Fibroblast of the aortic adventitia (primary cell): Measurements from ENCODE around the gene P3R3URF. TPM values are rescaled to one million over a fixed set of nuclear protein-coding genes. Genes with fewer than 3 reads are reported as not detected.

Experiments
- DNase-seq: peaks from one replicate; pipeline ENCODE4 v3.0.0-alpha.2; 2010; ENCODE audit warnings: low read depth
- H3K4me3 ChIP-seq: 2 replicates; pipeline ENCODE4 v1.5.1; 2011; ENCODE audit warnings: low read depth, mild to moderate bottlenecking, control low read depth, low read length, moderate library complexity
- total RNA-seq: library from RNA; depleted of rRNA; stranded (reverse); fragments of >200 nt; gene quantifications from 2 replicates; pipeline ENCODE4 v1.2.3, GENCODE V29; 2012; ENCODE audit warnings: low replicate concordance
- TF ChIP-seq, protein P1 (sequence below): IDR thresholded peaks from 2 replicates; pipeline ENCODE4 v1.5.1; 2011; ENCODE audit warnings: mild to moderate bottlenecking, low read length, control low read depth, inconsistent platforms; ENCODE audit not compliant: insufficient read depth

The P3R3URF gene
- total RNA-seq, 1 donor: not detected

DNA sequence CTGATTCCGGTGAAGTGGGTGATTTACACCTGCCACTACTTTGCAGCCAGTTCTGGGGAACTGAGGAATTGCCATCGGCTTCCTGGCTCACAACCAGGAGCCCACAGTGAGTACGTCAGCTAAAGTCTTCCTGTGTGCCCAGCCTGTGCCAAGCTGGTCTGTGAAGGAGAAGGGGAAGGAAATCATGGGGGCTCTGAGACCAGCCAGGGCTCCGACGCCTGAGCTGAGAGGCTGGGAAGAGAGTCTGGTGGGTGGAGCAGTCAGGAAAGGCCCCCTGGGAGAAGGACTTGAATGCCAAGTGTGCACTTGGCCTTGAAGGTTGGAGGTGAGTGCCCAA is 28.1 kb upstream of the P3R3URF start:
- peak overlapping the region; percentile 87 for H3K4me3 ChIP-seq
- TF ChIP-seq, protein P1, sequence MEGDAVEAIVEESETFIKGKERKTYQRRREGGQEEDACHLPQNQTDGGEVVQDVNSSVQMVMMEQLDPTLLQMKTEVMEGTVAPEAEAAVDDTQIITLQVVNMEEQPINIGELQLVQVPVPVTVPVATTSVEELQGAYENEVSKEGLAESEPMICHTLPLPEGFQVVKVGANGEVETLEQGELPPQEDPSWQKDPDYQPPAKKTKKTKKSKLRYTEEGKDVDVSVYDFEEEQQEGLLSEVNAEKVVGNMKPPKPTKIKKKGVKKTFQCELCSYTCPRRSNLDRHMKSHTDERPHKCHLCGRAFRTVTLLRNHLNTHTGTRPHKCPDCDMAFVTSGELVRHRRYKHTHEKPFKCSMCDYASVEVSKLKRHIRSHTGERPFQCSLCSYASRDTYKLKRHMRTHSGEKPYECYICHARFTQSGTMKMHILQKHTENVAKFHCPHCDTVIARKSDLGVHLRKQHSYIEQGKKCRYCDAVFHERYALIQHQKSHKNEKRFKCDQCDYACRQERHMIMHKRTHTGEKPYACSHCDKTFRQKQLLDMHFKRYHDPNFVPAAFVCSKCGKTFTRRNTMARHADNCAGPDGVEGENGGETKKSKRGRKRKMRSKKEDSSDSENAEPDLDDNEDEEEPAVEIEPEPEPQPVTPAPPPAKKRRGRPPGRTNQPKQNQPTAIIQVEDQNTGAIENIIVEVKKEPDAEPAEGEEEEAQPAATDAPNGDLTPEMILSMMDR: no peak

DNA sequence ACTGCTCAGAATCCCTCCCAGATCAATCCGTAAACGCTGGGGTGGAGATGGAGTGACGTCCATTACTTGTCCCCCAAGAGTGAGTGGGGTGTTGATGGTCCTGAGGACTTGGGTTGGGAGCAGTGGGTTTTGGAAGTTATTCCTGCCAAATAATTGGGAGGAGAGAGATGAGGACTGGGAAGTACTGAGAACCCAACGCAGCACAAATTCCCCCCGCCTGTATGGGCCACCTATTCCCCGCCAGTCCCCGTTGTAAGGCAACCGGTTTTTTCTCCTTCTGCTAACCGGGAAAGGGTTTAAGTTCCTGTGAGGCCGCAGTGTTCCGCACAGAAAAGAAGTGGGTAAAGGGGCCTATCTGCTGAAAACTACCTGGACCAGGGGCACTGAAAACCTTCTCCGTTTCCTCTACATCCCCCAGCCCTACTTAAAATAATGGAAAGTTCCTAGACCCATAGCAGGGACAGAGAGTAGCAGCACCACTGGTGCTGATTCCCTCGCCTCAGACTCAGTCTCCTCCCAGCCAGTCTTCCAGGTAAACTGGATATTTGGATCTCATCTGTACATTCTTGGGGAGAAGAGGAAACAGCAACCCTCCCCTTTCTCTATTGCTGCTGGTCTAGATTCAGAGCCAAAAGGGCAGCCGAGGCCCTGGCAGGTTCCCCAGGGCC is 27.6 kb upstream of the P3R3URF start:
- TF ChIP-seq, protein P1: no peak
- DNase-seq: no peak
- peak overlapping the region; percentile 87 for H3K4me3 ChIP-seq

More for the DNA sequence above, 28.1 kb upstream of the P3R3URF start:
- DNase-seq: no peak

DNA sequence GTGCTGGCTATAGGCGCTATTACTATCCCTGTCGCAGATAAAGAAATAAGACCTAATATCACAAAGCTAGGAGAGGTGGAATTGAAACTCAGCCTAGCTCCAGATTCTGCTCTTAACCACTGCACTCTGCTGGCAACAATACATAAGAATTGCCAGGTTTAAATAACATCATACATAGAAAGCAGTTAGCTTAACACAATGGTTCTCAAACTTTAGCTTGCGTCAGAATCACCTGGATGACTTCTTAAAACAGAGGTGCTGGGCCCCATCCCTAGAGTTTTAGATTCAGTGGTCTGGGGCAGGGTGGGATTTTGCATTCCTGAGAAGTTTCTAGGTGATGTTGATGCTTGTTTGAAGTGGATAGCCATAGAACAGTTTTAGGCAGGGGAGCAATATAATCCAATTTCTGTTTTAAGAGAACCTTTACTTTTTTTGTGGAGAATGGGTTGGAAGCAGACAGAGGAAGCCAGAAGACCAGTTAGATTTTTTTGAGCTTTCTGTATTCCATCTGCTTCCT is 23.0 kb upstream of the P3R3URF start:
- H3K4me3 ChIP-seq: peak overlapping the region; percentile 93
- no peak for DNase-seq
- TF ChIP-seq, protein P1: no peak

DNA sequence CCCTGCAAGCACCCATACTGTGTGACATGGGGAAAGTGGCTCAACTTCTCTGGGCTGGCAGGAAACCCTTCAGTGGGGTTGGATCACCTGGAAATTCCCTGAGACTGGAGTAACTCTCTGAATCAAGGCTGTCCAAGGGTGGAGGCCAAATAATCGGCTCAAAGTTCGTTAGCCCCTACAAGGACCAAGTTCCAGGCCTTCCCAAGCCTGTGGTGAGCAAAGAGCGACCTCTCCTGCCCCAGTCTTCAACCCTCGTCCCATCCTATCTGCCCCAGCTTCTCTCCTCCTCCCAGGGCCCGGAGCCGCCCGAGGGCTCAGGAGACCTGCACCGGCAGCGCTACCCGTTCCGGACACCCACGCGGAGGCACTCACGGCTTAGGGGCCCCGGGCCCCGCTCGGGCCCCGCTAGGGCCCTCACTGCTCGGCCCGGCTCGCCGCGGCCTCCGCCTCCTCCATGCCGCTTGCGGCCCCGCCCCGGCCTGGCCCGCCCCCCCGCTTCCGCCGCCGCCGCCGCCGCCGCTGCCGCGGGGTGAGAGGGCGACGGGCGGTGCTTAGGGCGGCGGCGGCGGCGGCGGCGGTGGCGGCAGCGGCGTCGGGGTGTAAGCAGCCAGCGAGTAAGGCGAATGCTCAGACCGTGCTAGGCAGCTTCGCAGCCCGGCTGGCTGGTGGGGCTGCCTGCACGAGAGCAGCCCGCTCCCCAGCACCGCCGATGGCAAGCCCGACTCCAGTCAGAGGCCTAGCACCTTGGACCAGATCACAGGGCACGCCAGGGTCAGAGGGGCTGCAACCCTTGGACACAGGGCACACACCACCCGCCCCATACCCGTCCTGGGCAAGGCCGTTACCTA is 21.9 kb upstream of the P3R3URF start, which contains the start of gene POMGNT1:
Gene POMGNT1, minus strand, starts transcription at position 471 of the 848 bp plus-strand sequence. CDS start 613 bp downstream, outside the sequence.
- H3K4me3 ChIP-seq: peak within 1 kb of the TSS; percentile 93
- peak; percentile 37 for DNase-seq
- TF ChIP-seq, protein P1: no peak

- TF ChIP-seq, protein P1: no peak
- no peak for DNase-seq
- peak overlapping the region; percentile 91 for H3K4me3 ChIP-seq
These were observed 21.3 kb upstream of the P3R3URF start for GRCh38 chr1:46197560-46197963.

DNA sequence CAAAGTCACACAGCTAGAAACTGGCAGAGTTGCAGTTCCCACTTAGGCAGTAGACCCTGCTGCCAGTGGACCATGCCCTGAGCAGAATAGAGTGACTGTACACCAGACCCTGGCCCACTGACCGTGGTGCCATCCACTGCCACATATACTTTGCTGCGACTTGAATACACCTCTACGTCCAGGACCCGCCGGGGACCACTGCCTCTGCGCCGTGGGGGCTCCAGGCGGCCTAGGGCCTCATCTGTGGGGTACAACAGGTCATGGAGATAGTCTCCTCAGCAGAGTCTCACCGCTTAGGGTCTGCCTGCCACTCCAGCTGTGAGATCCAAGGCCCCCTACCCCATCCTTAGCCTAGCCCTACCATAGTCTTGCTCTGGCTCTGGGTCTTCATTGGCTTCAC is 20.3 kb upstream of the P3R3URF start:
- no peak overlapping the region for H3K4me3 ChIP-seq
- TF ChIP-seq, protein P1: no peak
- no peak for DNase-seq
